ENCODE data around the gene TBX19.

TBX19 gene

DNA sequence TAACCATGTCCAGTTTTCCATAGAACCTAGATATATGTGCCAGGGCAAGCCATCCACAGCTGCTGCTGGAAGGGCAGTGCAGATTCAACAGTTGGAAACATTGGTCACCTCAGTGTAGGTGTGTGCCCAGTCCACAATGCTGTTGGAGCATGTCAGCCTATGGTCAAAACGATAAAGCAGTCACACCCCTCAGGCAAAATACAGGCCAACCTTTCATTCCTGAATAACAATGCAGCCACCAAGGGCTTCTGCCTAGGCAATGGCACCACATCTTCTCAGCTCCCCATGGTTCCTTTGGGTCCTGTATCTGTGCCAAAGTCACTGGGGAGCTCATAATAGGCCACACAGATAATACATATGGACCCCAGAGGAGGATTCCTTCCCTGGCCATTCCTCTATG is 15.1 kb upstream of the TBX19 start:
- Histone ChIP-seq H3K4me3 (ENCODE audit: low read depth, low read length) (no peak overlapping the region), H3K27me3 (replicated peaks) (no peaks in the 10 kb centered on the region), H3K36me3 (replicated peaks) (no peaks in the 10 kb centered on the region), H3K27ac (no peak overlapping the region)
- DNase-seq = no peak
- in situ Hi-C loops (cut with HindIII; ENCODE audit: low pct_ligation_motif_present, low sequenced_read_pairs) = no loop called here
- TF ChIP-seq, protein P1, sequence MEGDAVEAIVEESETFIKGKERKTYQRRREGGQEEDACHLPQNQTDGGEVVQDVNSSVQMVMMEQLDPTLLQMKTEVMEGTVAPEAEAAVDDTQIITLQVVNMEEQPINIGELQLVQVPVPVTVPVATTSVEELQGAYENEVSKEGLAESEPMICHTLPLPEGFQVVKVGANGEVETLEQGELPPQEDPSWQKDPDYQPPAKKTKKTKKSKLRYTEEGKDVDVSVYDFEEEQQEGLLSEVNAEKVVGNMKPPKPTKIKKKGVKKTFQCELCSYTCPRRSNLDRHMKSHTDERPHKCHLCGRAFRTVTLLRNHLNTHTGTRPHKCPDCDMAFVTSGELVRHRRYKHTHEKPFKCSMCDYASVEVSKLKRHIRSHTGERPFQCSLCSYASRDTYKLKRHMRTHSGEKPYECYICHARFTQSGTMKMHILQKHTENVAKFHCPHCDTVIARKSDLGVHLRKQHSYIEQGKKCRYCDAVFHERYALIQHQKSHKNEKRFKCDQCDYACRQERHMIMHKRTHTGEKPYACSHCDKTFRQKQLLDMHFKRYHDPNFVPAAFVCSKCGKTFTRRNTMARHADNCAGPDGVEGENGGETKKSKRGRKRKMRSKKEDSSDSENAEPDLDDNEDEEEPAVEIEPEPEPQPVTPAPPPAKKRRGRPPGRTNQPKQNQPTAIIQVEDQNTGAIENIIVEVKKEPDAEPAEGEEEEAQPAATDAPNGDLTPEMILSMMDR (IDR thresholded peaks at IDR 0.05; ENCODE audit: low read depth, low read length, missing control alignments) = no peak

GRCh38 chr1:168266644-168267186 is 14.0 kb upstream of the TBX19 start:
- no peaks in the 10 kb centered on the region for H3K27me3 ChIP-seq (replicated peaks)
- H3K27ac ChIP-seq = no peak overlapping the region
- in situ Hi-C loops (cut with HindIII; ENCODE audit: low pct_ligation_motif_present, low sequenced_read_pairs) = no loop called here
- TF ChIP-seq, protein P1 (IDR thresholded peaks at IDR 0.05; ENCODE audit: low read depth, low read length, missing control alignments) = no peak
- no peak overlapping the region for H3K4me3 ChIP-seq (ENCODE audit: low read depth, low read length)
- no peak for DNase-seq
- no peaks in the 10 kb centered on the region for H3K36me3 ChIP-seq (replicated peaks)

DNA sequence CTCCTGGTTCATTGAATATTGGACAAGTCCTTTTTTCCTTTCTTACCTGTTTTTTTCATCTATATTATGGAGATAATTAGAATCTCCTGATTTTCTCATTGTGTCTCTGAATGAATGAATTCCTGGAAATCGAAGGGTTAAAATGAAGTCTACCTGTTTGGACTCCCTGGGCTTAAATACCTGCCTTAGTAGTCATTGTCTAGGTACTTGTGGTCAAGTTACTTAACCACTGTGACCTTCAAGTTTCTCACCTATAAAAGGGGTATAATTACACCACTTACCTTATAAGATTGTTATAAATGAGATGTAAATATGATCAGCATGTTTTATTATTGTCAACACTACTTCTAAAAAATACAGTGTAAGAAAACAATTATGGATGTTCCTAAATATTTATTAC is 9.0 kb upstream of the TBX19 start:
- H3K27me3 ChIP-seq (replicated peaks) = no peaks in the 10 kb centered on the region
- no peak overlapping the region for H3K4me3 ChIP-seq (ENCODE audit: low read depth, low read length)
- TF ChIP-seq, protein P1 (IDR thresholded peaks at IDR 0.05; ENCODE audit: low read depth, low read length, missing control alignments) = no peak
- H3K27ac ChIP-seq = no peak overlapping the region
- in situ Hi-C loops (cut with HindIII; ENCODE audit: low pct_ligation_motif_present, low sequenced_read_pairs) = no loop called here
- no peak for DNase-seq
- H3K36me3 ChIP-seq (replicated peaks) = no peaks in the 10 kb centered on the region

GRCh38 chr1:168273575-168273974 is 7.1 kb upstream of the TBX19 start:
- Histone ChIP-seq H3K27me3 (replicated peaks) (no peaks in the 10 kb centered on the region), H3K4me3 (ENCODE audit: low read depth, low read length) (no peak overlapping the region), H3K27ac (no peak overlapping the region), H3K36me3 (replicated peaks) (no peaks in the 10 kb centered on the region)
- no peak for DNase-seq
- in situ Hi-C loops (cut with HindIII; ENCODE audit: low pct_ligation_motif_present, low sequenced_read_pairs) = no loop called here
- TF ChIP-seq, protein P1 (IDR thresholded peaks at IDR 0.05; ENCODE audit: low read depth, low read length, missing control alignments) = no peak

DNA sequence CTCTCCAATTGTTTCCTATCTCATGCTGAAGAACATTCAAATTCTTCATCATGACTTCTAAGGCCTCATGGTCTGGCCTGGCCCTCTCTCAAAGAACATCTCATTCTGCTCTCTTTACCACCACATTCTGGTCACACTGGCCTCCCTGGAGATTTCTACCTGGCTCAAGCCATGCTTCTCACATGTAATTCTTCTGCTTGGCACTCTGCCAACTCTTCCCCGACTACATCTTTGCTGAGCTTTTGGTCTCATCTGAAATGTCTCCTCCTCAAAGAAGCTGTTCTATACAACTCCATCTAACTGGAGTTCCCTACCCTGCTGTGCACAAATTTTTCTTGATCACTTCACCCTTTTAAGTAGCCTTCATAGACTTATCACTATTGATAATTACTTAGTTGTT is 1.4 kb upstream of the TBX19 start:
- H3K27me3 ChIP-seq (replicated peaks) = no peaks in the 10 kb centered on the region
- no peak overlapping the region for H3K27ac ChIP-seq
- H3K4me3 ChIP-seq (ENCODE audit: low read depth, low read length) = no peak overlapping the region
- DNase-seq = no peak
- TF ChIP-seq, protein P1 (IDR thresholded peaks at IDR 0.05; ENCODE audit: low read depth, low read length, missing control alignments) = no peak
- no peaks in the 10 kb centered on the region for H3K36me3 ChIP-seq (replicated peaks)
- in situ Hi-C loops (cut with HindIII; ENCODE audit: low pct_ligation_motif_present, low sequenced_read_pairs) = no loop called here

All from brain microvascular endothelial cell (primary cell).